Hematopoietic multipotent progenitor cell treated with erythropoietin and hydrocortisone succinate and interleukin-3 and kit ligand, for 15 days (in vitro differentiated cells): ENCODE data around the gene ACBD3.

Experiments
- DNase-seq: peaks from one replicate; pipeline ENCODE4 v3.0.0-alpha.2; 2015; ENCODE audit warnings: low spot score

Gene ACBD3

DNA sequence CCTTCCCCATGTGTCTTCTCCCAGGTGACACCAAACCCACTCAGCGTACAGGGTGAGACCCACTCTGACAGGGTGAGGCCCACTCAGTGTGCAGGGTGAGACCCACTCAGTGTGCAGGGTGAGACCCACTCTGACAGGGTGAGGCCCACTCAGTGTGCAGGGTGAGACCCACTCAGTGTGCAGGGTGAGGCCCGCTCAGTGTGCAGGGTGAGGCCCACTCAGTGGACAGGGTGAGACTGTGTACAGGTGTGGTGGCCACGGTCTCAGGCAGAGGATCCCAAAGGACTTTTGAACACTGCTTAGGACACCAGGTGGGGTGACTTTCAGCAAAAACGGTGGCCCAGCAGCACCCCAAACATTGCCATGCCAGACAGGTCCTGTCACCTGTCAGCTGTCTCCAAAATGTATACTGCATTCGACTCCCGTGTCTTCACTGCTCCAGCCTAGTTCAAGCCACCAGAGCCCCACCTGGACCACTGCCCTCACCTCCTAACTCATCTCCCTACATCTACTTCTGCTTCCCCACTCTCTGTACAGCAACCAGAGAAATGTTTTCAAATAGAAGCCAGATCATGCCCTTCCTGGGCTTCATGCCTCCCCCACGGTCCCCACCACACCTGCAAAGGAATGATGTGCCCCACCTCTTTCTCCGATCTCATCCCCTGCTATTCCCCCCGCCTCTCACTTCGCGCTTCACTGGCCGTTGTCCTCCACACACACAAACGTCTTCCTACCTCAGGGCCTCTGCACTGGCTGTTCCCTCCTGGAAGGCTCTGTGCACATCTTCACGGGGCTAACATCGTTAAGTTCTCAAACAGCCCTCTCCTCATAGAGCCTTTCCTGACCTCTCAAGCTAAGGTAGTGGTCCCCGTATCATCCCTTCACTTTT lies 52.1 kb downstream of the ACBD3 start:
- DNase-seq = no peak

DNA sequence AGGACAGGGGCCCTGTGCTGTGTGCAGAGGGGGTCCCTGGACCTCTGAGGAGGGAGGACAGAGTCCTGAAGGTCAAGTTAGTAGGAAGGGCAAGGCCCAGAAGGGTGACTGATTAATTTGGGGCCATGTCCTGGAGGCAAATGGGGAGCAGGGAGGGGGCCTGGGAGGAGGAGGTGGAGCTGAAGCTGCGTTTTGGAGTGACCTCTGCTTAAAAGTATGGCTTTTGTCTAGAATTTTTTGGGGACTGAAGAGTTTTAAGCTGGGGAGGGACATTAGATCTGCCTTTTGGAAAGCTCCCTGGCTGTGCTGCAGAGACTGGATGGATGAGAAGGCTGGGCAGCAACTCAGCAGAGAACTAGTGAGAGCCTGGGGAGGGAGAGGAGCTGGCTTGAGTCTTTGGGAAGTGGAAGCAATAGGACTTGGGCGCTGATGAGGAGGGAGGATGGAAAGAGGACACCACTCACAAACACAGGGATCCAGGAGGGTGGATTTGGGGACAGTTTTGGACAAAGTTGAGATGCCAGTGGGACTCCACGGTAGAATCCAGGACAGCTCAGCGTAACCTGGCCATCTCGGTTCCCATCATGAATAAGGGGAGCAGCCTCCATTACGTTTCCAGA lies 52.9 kb downstream of the ACBD3 start:
- no peak for DNase-seq

- no peak for DNase-seq
Measured at GRCh38 chr1:226132728-226133503, 53.6 kb downstream of the ACBD3 start.

DNA sequence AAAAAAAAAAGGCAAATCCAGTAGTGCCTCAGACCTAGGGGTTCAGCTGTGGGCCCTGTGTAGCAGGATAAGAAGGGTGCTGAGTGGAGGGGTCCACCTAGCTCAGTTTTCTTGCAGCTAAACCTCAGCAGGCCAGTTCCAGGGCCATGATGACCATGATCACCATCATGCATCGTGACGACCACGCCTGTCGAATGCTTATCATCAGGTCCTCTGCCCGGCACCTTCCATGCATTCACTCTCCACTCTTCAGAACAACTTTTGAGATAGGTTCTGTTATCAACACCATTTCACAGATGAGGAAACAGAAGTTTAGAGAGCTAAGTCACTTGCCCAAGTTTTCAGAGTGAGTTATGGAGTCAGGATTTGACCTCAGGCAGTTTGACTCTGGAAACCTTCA lies 54.9 kb downstream of the ACBD3 start:
- DNase-seq = no peak

- no peak for DNase-seq
Measured at GRCh38 chr1:226129230-226129629, 57.3 kb downstream of the ACBD3 start.

- no peak for DNase-seq
Measured at GRCh38 chr1:226128487-226129075, 58.0 kb downstream of the ACBD3 start.

DNA sequence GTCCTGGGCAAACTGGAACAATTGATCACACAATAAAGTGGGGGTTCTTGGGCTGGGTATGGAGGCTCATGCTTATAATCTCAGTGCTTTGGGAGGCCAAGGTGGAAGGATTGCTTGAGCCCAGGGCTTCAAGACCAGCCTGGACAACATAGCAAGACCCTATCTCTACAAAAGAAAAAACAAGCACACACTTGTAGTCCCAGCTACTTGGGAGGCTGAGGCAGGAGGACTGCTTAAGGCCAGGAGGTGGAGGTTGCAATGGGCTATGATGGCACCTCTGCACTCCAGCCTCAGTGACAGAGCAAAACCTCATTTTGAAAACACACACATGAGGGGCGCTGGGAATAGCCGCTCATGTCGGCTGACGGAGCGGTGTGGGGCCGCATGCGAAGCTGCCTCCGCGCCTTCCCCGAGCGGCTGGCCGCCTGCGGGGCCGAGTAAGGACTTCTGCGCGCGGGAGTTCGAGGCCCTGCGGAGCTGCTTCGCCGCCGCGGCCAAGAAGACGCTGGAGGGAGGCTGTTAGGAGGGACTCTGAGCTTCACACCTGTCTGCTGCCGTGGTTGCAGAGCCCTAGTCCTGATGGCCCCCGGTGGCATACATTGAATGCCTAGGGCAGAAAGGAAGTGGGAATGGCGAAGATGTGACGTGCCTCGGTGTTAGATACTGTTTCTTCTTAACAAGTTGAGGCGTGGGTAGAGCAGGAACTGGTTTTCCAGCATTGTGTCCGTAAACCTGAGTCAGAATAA lies 59.5 kb downstream of the ACBD3 start:
- no peak for DNase-seq

- no peak for DNase-seq
Measured at GRCh38 chr1:226125831-226126230, 60.7 kb downstream of the ACBD3 start.

DNA sequence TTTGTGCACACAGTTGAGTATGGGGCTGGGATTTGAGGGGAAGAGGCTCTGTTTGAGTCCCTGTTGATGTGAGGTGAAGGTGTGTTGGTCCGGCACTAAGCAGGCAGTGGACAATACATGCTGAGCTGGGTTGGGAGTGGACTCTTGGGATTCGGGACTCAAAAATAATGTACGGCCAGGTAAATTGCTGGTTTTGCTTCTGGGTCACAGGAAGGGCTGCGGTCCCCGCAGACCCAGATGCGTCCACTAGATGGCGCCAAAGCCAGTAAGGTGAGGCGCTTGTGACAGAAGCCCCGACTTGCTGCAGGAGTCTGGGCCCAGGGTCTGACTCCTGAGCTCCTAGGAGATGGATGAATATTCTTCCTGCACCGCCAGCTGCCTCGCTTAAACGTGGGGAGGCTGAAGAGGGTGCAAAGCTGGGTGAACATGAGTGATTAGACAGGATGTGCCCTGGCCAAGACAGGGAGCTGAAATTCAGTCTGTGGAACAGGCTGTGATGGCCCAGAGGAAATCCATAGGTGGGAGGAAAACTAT lies 61.4 kb downstream of the ACBD3 start:
- peak; percentile 84 for DNase-seq

GRCh38 chr1:226123591-226124471 lies 62.7 kb downstream of the ACBD3 start:
- no peak for DNase-seq

- no peak for DNase-seq
Measured at GRCh38 chr1:226123212-226123560, 63.4 kb downstream of the ACBD3 start.

- peak; percentile 67 for DNase-seq
Measured at GRCh38 chr1:226121587-226122400, 64.7 kb downstream of the ACBD3 start.

DNA sequence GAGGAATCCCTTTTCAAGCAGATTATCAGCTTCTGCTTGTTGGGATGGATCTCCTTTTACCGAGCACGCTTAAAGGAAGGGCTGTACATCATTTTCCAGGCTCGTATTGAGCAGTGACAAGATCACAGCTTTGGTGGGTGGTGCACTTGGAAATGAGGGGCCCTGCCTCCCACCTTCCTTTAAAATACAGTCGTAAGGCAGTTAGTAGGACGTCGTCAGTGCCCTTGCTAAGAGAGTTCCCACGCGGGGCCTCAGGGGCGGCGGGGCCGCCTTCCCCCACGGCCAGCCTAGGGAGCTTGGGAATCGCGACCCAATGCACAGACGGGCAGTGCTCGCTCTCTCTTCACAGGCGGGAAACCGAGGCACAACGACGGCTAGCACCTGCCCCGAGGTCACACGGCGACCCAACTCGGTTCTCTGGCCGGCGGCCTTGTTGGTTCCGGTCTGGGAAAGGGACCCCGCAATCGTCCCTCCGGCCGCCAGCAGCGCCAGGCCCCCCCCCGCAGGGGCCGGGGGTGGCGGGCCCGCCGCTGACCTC lies 65.4 kb downstream of the ACBD3 start:
- no peak for DNase-seq

- DNase-seq = no peak
Measured at GRCh38 chr1:226120398-226120797, 66.1 kb downstream of the ACBD3 start.

GRCh38 chr1:226119169-226119568 lies 67.4 kb downstream of the ACBD3 start:
- DNase-seq = no peak

GRCh38 chr1:226118357-226118756 lies 68.2 kb downstream of the ACBD3 start:
- DNase-seq = no peak

DNA sequence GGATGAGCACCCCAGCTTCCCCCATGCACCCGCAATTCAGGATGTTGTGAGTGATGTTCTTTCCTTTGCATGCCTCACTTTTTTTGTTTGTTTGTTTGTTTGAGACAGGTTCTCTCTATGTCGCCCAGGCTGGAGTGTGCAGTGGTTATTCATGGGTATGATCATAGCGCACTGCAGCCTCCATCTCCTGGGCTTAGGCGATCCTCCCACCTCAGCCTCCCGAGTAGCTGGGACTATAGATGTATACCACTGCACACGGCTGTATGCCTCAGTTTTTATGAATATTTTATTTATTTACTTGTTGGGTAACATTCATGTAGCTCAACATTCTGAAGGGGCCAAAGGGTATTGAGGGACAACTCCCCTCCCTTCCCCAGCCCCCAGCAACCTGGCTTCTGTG lies 69.2 kb downstream of the ACBD3 start:
- DNase-seq = no peak

DNA sequence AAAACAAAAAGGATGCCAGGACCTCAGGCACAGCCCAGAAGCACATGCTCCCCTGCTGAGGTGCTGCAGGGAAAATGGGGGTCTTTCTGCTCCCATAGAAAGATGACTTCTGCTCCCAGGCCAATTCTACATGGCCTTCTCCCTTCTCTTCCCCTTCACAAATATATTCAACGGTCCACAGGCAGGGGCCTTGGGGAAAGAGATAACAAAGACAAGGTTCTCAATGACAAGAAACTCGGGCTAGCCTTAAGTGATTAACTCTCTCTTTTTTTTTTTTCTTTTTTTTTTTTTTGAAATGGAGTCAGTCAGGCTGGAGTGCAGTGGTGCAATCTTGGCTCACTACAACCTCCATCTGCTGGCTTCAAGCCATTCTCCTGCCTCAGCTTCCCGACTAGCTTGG lies 69.9 kb downstream of the ACBD3 start:
- no peak for DNase-seq

- DNase-seq = no peak
Measured at GRCh38 chr1:226112626-226113025, 73.9 kb downstream of the ACBD3 start.
